ENCODE measurements around the gene PDE7B.
A peak's percentile ranks its signal among the peaks of the same experiment; 100 is the strongest.

Gene PDE7B

DNA sequence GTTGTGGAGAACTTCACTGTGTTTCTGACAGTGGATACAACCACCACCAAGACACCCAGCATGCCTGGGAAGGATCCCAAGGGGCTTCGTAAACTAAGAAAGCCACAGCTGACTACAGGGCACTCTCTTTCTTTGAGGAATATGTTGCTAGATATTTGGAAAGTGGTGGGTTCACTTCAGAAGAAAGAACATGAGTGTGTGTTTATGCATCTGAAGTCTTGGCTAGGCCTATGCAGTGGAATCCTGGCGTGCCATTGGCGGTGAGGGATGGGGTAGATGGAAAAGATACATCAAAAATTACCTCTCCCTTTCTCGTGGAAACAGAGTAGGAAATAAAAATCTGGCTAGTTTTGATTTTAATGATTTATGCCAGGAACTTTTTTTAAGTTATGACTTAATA lies 187.7 kb downstream of the PDE7B start:
- TF ChIP-seq, protein P1, sequence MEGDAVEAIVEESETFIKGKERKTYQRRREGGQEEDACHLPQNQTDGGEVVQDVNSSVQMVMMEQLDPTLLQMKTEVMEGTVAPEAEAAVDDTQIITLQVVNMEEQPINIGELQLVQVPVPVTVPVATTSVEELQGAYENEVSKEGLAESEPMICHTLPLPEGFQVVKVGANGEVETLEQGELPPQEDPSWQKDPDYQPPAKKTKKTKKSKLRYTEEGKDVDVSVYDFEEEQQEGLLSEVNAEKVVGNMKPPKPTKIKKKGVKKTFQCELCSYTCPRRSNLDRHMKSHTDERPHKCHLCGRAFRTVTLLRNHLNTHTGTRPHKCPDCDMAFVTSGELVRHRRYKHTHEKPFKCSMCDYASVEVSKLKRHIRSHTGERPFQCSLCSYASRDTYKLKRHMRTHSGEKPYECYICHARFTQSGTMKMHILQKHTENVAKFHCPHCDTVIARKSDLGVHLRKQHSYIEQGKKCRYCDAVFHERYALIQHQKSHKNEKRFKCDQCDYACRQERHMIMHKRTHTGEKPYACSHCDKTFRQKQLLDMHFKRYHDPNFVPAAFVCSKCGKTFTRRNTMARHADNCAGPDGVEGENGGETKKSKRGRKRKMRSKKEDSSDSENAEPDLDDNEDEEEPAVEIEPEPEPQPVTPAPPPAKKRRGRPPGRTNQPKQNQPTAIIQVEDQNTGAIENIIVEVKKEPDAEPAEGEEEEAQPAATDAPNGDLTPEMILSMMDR (conservative IDR thresholded peaks at IDR 0.05; ENCODE audit: low read length), result no peak
- DNase-seq (ENCODE audit: low read depth), result peak; percentile 27
- H3K4me3 ChIP-seq (ENCODE audit: low read length), result peak overlapping the region; percentile 64

DNA sequence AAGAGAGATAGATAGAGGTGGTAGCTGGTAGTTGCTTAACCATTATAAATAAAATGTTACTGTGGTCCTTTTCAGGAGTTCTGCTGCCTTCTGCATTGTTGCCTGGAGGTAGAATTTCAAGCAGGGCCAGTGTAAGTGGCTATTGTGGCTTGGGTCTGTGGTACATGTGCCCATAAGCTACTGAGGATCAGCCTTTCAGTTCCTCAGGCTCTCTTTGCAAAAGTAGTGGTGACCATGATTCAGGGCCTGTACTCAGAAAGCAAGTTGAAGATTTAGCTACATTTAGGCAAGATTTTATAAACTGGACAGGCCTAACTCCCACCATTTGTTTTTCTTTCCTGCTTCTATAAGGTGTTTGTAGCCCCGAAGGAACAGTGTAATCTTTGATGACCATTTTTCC lies 199.0 kb downstream of the PDE7B start:
- no peak overlapping the region for H3K4me3 ChIP-seq (ENCODE audit: low read length)
- no peak for DNase-seq (ENCODE audit: low read depth)
- TF ChIP-seq, protein P1 (conservative IDR thresholded peaks at IDR 0.05; ENCODE audit: low read length), result no peak

DNA sequence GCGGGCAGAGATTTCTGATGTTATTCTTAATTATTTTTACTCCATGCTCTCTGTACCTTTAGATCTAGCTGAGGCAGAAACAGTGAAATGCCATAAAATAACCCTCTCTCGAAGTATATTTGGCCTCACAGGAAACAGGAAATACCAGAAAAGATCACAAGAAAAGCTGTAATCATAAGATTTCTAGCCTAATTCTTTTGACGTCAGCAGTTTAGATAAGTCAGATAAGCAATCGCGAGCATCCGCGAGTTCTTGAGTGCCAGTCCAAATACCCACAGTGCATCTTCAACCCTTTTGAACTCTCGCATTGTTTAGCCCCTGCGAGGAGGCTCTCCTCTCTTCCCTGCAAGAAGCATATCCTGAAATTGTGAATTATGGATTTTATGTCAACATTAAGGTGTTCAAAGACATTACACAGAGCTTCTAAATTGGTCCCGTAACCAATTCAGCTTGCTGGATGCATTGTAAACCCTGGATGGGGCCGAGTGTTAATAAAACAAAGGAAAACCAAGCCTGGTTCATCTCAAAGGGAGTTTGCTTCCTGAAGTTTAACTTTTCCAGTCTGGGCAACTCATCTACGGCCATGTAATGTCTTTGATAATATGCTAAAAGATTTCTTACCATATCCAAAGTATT lies 199.8 kb downstream of the PDE7B start:
- TF ChIP-seq, protein P1 (conservative IDR thresholded peaks at IDR 0.05; ENCODE audit: low read length), result no peak
- DNase-seq (ENCODE audit: low read depth), result no peak
- H3K4me3 ChIP-seq (ENCODE audit: low read length), result no peak overlapping the region

DNA sequence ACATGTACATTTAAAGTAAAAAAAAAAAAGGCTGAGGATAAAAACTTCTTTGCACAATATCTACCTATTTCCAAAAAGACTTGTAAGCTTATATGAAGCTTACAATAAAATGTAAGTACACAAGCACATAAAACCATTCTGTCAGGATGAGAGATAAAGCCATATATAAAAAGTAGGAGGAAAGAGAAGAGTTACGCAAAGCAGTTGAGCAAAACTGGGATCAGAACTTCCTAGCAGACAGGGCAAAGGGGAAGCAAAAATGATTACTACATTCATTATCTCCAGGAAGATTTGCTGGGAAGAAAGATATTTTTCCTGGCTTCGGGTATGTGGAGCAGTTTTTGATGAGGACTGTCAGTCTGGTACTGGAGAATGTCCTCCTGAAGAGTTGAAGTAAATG lies 200.5 kb downstream of the PDE7B start:
- TF ChIP-seq, protein P1 (conservative IDR thresholded peaks at IDR 0.05; ENCODE audit: low read length), result no peak
- DNase-seq (ENCODE audit: low read depth), result no peak

DNA sequence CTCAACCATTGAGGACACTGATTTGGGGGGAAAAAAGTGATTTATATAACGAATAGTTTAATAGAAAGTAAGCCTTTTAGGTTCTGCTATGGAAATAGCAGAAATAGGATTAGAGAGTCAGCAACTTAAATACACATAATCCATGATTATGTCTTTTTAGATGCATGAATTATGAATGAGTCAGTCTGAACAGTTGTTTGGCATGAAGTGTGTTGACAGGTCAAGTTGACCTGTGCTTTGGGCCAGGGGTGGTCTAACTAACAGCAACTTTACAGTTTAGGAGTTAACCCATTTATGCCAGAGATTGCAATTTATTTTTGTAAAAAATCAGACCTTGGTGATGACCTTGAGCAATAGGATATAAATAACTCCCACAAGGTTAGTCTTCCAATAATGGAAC lies 207.4 kb downstream of the PDE7B start:
- TF ChIP-seq, protein P1 (conservative IDR thresholded peaks at IDR 0.05; ENCODE audit: low read length), result no peak
- no peak overlapping the region for H3K4me3 ChIP-seq (ENCODE audit: low read length)
- DNase-seq (ENCODE audit: low read depth), result no peak

More for the DNA sequence above, 200.5 kb downstream of the PDE7B start:
- H3K4me3 ChIP-seq (ENCODE audit: low read length), result no peak overlapping the region

DNA sequence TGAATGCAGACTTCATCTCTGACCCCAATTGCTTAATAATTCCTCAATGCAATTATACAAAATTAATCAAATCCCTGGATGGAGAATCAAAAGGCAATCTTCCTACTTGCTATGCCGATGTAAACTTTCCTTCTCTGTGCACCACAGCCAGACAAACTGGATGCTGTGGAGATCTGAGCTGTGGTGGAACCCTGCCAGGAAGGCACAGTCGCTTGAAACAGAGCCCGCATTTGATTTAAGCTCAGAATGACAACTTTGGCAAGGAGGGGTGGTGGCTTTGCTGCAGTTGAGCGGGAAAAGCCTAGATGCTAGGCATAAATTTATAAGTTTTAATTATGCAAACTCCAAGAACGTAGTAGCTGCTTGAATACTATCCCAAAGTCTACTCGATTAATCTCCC lies 207.8 kb downstream of the PDE7B start:
- DNase-seq (ENCODE audit: low read depth), result no peak
- no peak overlapping the region for H3K4me3 ChIP-seq (ENCODE audit: low read length)

DNA sequence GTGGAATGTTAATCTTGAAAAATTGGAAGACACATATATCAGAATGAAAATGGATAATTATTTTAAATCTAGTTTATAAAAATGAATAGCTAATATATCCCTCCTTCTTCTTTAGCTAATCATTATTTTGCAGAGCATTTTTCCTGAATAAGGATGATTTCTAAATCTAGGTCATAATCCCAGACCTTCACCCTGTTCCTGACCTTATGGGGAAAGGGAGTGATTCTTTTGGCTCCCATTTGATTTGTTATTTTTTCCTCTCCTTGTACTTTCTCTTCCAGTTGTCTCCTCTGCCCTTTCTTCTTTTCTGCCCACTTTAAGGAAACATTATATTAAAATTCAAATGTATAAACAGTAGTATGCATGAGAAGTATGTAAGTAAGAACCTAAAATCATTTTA lies 208.6 kb downstream of the PDE7B start:
- H3K4me3 ChIP-seq (ENCODE audit: low read length), result no peak overlapping the region
- DNase-seq (ENCODE audit: low read depth), result no peak
- TF ChIP-seq, protein P1 (conservative IDR thresholded peaks at IDR 0.05; ENCODE audit: low read length), result no peak

More for the DNA sequence above, 207.8 kb downstream of the PDE7B start:
- TF ChIP-seq, protein P1 (conservative IDR thresholded peaks at IDR 0.05; ENCODE audit: low read length), result no peak

Measured in AG10803 (cell line).